Neural crest cell (in vitro differentiated cells): ENCODE results near the gene TCTN1. TPM values are rescaled to one million over a fixed set of nuclear protein-coding genes. Genes with fewer than 3 reads are reported as not detected.

Experiments used
- DNase-seq: peaks from one replicate; pipeline ENCODE4 v3.0.0; 2021; ENCODE audit warnings: low read depth, mixed read lengths, low spot score
- H3K27ac Mint-ChIP-seq: one replicate; pipeline ENCODE4 v1.8.0; 2021; ENCODE audit warnings: mild to moderate bottlenecking, mixed read lengths; ENCODE audit not compliant: unreplicated experiment
- H3K27me3 Mint-ChIP-seq: 2 replicates; pipeline ENCODE4 v1.8.0; 2021; ENCODE audit warnings: low read depth, mild to moderate bottlenecking, mixed read lengths
- H3K36me3 Mint-ChIP-seq: 2 replicates; pipeline ENCODE4 v1.8.0; 2021; ENCODE audit warnings: low read depth, mild to moderate bottlenecking, mixed read lengths
- H3K4me1 Mint-ChIP-seq: 2 replicates; pipeline ENCODE4 v1.8.0; 2021; ENCODE audit warnings: mixed read lengths
- H3K4me3 Mint-ChIP-seq: one replicate; pipeline ENCODE4 v1.8.0; 2021; ENCODE audit warnings: mild to moderate bottlenecking, mixed read lengths
- H3K9me3 Mint-ChIP-seq: 2 replicates; pipeline ENCODE4 v1.8.0; 2021; ENCODE audit warnings: mixed read lengths
- CTCF ChIP-seq: fragments of 200-600 bp; sonication (generic); conservative IDR thresholded peaks from 2 replicates; pipeline ENCODE4 v1.5.0; 2021; ENCODE audit warnings: antibody characterized with exemption, mild to moderate bottlenecking
- total RNA-seq: library from RNA; stranded (reverse); gene quantifications from 2 replicates; pipeline ENCODE4 v1.2.1, GENCODE V29; 2021

TCTN1 gene
- total RNA-seq, 1 donor from 2014 or later: 58.1 TPM

- Mint-ChIP-seq H3K36me3 (peaks cover 6% of the 10 kb centered on the region), H3K4me3 (no peak overlapping the region), H3K9me3 (no peaks in the 10 kb centered on the region), H3K27ac (no peak overlapping the region), H3K27me3 (no peaks in the 10 kb centered on the region), H3K4me1 (peaks cover 45% of the 10 kb centered on the region)
- TF ChIP-seq CTCF: no peak
- DNase-seq: no peak
These were observed 24.0 kb downstream of the TCTN1 start for GRCh38 chr12:110637869-110638441.

DNA sequence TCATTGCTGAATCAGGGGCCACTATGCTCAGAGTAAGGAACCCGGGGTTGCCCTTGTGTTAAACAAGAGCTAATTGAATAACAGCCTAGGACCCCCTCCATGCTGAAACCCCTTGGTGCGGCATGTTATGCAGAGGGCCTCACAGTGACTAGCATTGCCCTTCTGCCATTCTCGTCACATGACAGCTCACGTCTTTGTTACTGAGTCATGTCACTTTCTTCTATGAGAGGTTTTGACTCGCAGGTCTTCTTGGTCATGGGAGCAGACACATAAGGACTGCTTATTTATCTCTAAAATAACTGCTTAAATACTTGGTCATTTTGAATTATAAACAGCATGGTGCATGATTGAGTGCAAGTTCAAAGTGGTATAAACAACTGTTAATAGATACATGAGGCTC is 24.9 kb downstream of the TCTN1 start:
- H3K4me3 Mint-ChIP-seq: no peak overlapping the region
- H3K27me3 Mint-ChIP-seq: no peaks in the 10 kb centered on the region
- H3K9me3 Mint-ChIP-seq: no peaks in the 10 kb centered on the region
- no peak overlapping the region for H3K27ac Mint-ChIP-seq
- H3K4me1 Mint-ChIP-seq: peaks cover 45% of the 10 kb centered on the region
- no peak for DNase-seq
- TF ChIP-seq CTCF: no peak
- peaks cover 6% of the 10 kb centered on the region for H3K36me3 Mint-ChIP-seq

GRCh38 chr12:110639336-110640141 is 25.6 kb downstream of the TCTN1 start:
- H3K36me3 Mint-ChIP-seq: peaks cover 6% of the 10 kb centered on the region
- no peak for DNase-seq
- peaks cover 45% of the 10 kb centered on the region for H3K4me1 Mint-ChIP-seq
- H3K9me3 Mint-ChIP-seq: no peaks in the 10 kb centered on the region
- H3K27ac Mint-ChIP-seq: peak overlapping the region; percentile 60
- H3K4me3 Mint-ChIP-seq: no peak overlapping the region
- H3K27me3 Mint-ChIP-seq: no peaks in the 10 kb centered on the region
- TF ChIP-seq CTCF: no peak

DNA sequence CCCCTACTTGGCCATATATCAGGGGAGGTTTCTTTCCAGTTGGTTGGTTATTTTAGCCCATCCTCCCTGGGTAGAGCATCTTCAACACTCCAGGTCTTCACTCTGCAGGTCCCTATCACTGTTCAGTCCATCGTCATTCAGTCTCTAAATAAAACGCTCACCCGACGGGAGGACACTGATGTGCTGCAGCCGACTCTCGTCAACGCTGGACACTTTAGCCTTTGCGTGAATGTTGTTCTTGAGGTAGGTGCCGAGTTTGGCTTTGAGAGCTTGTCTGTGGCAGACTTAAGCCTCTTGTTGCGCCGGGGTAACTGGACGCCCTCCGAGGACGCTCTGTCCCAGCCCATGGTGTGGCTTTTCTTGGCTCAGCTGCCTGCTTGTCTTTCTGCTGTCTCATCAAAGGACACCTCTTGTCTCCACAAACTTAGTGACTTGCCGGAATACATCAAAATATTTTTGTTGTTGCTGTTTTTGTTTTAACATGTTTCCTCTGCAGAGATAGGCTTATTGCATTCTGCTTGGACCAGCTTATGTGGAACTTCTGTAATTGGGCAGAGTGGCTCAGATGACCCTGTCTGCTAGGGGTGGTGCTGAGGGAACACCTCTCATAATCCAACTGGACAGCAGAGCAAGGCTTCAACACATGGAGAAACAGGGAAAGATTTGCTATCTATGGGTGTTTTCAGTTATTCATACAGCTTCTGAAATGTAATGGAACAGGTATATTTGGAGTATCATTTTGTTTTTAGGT is 26.5 kb downstream of the TCTN1 start:
- H3K4me3 Mint-ChIP-seq: no peak overlapping the region
- no peaks in the 10 kb centered on the region for H3K9me3 Mint-ChIP-seq
- no peak for DNase-seq
- H3K36me3 Mint-ChIP-seq: peaks cover 6% of the 10 kb centered on the region
- TF ChIP-seq CTCF: no peak
- H3K4me1 Mint-ChIP-seq: peaks cover 42% of the 10 kb centered on the region
- peak overlapping the region; percentile 21 for H3K27ac Mint-ChIP-seq
- no peaks in the 10 kb centered on the region for H3K27me3 Mint-ChIP-seq

DNA sequence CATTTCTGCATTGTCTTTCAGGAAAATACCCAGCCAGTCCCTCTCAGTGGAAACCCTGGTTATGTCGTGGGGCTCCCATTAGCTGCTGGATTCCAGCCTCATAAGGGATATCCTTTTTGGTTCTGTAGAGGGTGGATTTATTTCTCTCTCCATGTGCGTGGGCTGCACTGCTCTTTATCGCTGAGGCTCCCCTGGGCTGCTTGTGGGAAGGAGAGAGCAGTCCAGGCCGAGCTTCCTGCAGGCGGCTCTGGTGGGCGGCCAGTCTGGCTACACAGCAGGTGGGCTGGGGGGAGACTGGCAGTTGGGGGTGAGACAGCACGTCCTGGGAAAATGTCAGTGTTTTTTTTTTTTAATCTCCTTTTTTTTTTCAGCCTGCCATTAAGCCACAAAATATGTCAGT is 27.6 kb downstream of the TCTN1 start:
- DNase-seq: no peak
- no peak overlapping the region for H3K4me3 Mint-ChIP-seq
- TF ChIP-seq CTCF: no peak
- H3K4me1 Mint-ChIP-seq: peaks cover 42% of the 10 kb centered on the region
- peak overlapping the region; percentile 8 for H3K27ac Mint-ChIP-seq
- no peaks in the 10 kb centered on the region for H3K27me3 Mint-ChIP-seq
- no peaks in the 10 kb centered on the region for H3K9me3 Mint-ChIP-seq
- peaks cover 3% of the 10 kb centered on the region for H3K36me3 Mint-ChIP-seq
